ENCODE data around the gene DDRGK1.
A peak's percentile ranks its signal among the peaks of the same experiment; 100 is the strongest.

DDRGK1 gene

GRCh38 chr20:3204124-3204794 is at the start of gene DDRGK1:
DDRGK1 (minus strand) TSS chr20:3204682; CDS start chr20:3204627, 55 bp downstream.
- peak; percentile 92 for DNase-seq

DNA sequence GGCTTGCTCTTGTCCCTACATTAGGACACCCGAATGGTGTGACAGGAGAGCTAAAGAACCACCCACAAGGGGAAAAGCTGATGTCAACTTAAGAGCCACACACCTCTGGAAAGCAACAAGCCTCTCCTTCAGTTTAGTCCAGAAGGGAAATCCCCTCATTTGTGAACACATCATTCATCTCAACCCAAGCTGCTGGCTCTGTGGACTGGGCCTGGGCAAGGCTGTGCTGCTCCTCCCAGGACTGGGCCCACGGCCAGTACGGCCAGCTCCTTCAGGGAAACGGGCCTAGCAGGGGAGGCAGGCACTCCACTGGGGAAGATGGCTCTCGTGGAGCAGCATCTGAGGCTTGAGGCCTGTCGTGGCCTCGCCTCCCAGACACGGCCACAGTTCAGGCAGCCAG is 47.3 kb upstream of the DDRGK1 start:
- no peak for DNase-seq

- DNase-seq: no peak
Observed at GRCh38 chr20:3250091-3250504, 45.6 kb upstream of the DDRGK1 start.

DNA sequence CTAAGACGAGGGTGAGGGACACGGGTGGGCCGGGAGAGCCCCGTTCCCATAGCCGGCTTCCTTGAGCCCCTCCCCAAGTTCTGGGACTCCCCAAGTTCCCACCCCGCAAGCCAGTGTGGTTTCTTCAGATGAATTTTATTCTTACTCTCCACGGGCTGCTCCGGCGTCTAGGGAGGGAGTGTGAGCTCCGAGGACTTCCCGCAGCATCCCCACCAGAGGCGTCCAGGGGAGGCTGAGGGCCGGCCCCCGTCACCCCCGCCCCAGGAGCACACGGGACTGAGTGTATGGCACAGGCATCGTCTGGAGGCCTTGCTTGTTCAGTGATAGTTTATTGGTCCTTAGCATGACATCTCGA is 44.5 kb upstream of the DDRGK1 start:
- DNase-seq: no peak

DNA sequence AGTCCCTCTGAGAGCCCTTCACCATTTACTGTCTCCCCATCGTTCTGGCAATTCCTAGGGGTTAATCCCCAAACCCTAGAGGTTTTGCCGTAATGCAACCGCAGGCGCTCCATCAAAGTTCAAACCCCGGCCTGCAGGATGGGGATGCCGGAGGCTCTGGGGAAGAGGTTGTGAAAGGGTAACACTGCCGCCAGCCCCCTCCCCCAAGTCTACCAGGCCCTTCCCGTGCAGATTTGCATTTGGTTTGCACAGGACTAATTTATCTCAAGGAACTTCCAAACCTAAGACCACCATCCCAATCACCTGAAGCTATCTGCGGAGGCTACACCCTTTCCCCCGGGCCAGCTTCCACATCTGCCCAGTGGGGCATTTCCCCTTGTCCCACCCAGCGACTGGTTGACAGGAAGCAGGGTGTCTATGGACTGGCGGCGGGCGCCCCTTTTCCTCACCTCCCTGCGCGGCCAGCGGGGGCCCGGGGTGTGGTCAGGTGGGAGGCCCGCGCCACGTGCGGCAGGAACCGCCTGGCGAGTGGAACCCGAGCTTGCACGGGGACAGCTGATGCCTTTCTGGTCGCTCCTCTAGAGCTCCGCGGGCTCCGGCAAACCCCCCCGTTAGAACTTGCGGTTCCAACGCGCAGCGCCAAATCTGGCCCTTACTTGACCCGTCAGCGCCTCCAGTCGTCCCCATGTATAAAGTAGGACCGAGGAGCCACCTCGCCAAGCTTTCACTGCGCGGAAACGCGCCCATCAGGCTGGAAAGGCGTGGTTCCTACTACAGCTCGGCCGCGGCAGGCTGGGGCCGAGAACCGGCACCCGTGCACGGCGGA is 43.9 kb upstream of the DDRGK1 start:
- peak; percentile 26 for DNase-seq

- no peak for DNase-seq
Observed at GRCh38 chr20:3247638-3248037, 43.2 kb upstream of the DDRGK1 start.

DNA sequence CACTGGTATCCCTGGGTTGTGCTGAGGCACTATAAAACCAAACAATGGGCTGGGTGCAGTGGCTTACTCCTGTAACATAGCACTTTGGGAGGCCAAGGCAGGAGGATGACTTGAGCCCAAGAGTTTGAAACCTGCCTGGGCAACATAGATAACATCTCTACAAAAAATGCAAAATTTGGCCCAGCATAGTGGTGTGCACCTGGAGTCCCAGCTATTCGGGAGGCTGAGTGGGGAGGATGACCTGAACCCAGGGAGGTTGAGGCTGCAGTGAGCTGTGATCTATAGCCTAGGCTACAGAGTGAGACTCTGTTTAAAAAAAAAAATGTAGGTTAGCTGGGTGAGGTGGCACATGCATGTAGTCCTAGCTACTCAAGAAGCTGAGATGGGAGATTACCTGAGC is 42.2 kb upstream of the DDRGK1 start:
- no peak for DNase-seq

DNA sequence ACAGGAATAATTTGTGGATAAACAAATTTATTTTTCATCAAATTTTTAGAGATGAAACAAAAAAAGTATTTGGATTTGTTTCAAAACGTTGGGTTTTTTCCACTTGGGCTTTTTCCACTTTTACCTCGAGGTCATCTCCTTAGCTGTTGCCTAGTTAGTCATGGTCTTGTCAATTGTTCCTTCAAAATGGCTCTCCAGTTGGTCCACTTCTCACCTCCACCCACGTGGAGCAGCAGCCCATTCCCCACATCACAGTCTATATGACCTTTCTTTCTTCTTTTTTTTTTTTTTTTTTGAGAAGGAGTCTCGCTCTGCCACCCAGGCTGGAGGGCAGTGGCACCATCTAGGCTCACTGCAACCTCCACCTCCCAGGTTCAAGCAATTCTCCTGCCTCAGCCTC is 41.2 kb upstream of the DDRGK1 start:
- DNase-seq: no peak

- DNase-seq: no peak
Observed at GRCh38 chr20:3245156-3245555, 40.7 kb upstream of the DDRGK1 start.

DNA sequence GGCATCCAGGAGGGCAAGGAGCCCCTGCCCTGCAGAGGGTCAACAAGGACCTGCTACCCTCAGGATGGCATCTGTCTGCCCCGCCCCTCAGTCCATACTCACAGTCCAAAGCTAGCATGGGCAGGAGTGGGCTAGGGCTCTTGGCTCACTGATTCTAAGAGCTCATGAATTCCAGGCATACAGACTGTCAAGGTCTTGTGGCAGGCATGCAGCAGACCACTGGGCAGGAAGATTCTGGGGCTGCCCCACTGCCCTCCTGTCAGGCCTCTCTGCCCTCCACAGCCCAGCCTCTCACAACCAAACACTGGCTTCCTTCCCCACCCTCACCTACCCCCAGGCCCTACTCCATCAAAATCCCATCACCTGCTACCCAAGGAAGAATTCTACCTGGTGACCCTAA is 40.1 kb upstream of the DDRGK1 start:
- DNase-seq: no peak

DNA sequence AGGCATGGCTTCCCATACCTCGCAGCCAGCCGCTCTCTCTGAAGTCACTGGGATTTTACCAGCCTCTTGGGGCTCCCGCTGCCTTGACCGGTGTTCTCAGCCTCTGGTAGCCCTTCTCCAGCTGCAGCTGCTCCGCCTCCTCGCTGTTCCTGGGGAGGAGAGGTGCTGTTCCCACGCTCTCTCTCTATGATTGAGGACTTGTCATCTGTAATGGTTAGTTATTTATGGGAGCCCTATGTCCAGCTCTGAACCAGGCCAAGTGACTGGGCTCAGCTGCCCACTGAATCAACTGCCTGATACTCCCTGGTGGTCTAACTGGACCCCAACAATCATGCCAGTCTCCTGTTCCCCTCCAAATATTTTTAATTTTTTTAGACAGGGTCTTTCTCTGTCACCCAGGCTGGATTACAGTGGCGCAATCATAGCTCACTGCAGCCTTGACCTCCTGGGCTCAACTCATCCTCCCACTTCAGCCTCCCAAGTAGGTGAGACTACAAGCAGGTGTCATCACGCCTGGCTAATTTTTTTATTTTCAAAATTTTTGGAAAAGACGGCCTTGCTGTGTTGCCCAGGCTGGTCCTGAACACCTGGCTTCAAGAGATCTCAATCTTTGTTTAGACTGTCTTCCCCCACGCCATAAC is 39.4 kb upstream of the DDRGK1 start:
- no peak for DNase-seq

- no peak for DNase-seq
Observed at GRCh38 chr20:3242172-3242692, 37.8 kb upstream of the DDRGK1 start.

GRCh38 chr20:3240776-3241363 is 36.4 kb upstream of the DDRGK1 start:
- no peak for DNase-seq

- DNase-seq: peak; percentile 11
Observed at GRCh38 chr20:3239867-3240775, 35.6 kb upstream of the DDRGK1 start.

DNA sequence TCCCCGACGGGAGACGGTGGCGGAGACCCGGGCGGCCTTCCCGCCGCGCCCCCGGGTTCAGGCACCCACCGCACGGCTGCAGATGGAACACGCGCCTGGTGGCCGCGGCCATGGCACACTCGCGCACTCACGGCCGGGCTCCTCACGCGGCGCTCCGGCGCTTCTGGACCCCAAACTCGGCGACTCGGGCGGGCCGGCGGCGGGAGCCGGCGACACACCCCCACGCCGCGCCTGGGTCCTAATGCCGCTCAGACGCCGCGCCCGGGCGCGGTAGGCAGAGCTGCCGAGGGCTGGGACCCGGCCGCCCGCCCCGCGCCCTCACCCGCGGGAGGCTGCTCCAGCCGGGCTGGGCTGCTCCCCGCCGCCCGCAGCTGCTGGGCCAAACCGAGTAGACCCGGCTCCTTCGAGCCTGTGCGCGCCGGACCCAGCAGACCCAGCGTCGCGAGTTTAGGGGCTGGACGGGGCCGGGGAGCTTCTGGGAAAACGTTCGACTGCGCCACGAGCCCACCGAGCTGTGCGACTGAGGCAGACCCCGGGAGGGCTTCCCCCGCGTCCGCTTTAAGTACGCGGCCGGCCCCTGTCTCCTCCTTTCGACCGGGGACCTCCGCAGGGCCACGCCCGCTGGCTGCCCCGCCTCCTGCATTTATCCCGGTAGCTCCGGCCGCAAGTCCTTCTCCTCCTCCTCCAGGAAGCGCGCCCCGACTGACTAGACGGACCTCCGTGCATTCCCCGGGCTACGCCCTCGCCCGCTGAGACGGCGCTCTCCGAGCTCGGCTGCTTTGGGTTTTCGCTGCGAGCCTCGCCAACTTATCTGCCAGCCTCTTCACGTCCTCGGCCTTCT is 34.8 kb upstream of the DDRGK1 start, which contains the start of gene SLC4A11:
Gene SLC4A11 (minus strand): TSS at position 165 of the 841 bp plus-strand sequence. CDS start 53 bp downstream, at position 112.
- DNase-seq: peak; percentile 83

DNA sequence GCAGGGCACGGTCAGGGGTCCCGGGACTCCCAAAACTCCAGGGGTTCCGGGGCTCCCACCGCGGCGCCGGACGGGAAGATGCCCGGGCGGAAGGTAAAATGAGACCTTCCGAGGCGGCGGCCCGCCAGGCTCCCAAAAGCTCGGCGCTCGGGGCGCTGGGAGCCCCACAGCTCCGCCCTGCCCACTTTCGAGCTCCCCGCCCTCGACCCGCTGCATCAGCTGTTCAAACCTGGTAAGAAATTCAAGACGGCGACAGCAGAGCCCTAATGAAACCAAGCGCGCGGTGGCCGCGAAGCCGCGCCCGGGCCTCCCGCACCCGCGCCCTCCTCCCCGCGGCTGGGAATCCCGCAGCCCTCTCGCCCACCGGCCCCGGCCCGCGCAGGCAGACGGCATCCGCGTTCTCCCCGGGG is 34.1 kb upstream of the DDRGK1 start:
- DNase-seq: peak; percentile 14

- DNase-seq: no peak
Observed at GRCh38 chr20:3237958-3238615, 33.6 kb upstream of the DDRGK1 start.

GRCh38 chr20:3237011-3237957 is 32.8 kb upstream of the DDRGK1 start:
- DNase-seq: no peak

GRCh38 chr20:3235666-3236324 is 31.3 kb upstream of the DDRGK1 start:
- no peak for DNase-seq

Measured in suppressor macrophage treated with lipopolysaccharide for 4 hours (primary cell).